ENCODE measurements around the gene RDH13.
"Not testable (repeated sequence)": the region's sequence is repeated elsewhere in the genome, so short reads cannot be mapped to it uniquely, and the experiment has no call there.

RDH13 gene

GRCh38 chr19:55067869-55068268 is 4.9 kb upstream of the RDH13 start:
- Histone ChIP-seq H3K9ac (no peak overlapping the region), H3K4me3 (IDR thresholded peaks at IDR 0.05; ENCODE audit: insufficient read depth, low read depth, low read length) (no peak overlapping the region), H3K27me3 (ENCODE audit: insufficient read depth, low read depth) (peaks cover 41% of the 10 kb centered on the region), H2AFZ (ENCODE audit: low read depth) (no peak overlapping the region), H4K20me1 (ENCODE audit: insufficient read depth) (no peaks in the 10 kb centered on the region), H3K27ac (no peak overlapping the region), H3K36me3 (ENCODE audit: insufficient read depth) (no peaks in the 10 kb centered on the region), H3K79me2 (ENCODE audit: insufficient read depth, low read depth) (no peaks in the 10 kb centered on the region), H3K4me2 (no peak overlapping the region), H3K4me1 (ENCODE audit: low read depth, poor library complexity, severe bottlenecking) (peaks cover 28% of the 10 kb centered on the region)
- no peak for TF ChIP-seq CTCF (conservative IDR thresholded peaks at IDR 0.05; ENCODE audit: low read depth, low read length)

- no peak overlapping the region for H3K27ac ChIP-seq
- no peak overlapping the region for H2AFZ ChIP-seq (ENCODE audit: low read depth)
- H3K79me2 ChIP-seq (ENCODE audit: insufficient read depth, low read depth): peaks cover 10% of the 10 kb centered on the region; the same call in 1 of the 2 replicates
- TF ChIP-seq CTCF (conservative IDR thresholded peaks at IDR 0.05; ENCODE audit: low read depth, low read length): no peak
- peaks cover 41% of the 10 kb centered on the region for H3K27me3 ChIP-seq (ENCODE audit: insufficient read depth, low read depth)
- no peaks in the 10 kb centered on the region for H3K36me3 ChIP-seq (ENCODE audit: insufficient read depth)
- H3K9ac ChIP-seq: no peak overlapping the region
- H4K20me1 ChIP-seq (ENCODE audit: insufficient read depth): no peaks in the 10 kb centered on the region
- H3K4me1 ChIP-seq (ENCODE audit: low read depth, poor library complexity, severe bottlenecking): peaks cover 20% of the 10 kb centered on the region
- no peak overlapping the region for H3K4me2 ChIP-seq
- no peak overlapping the region for H3K4me3 ChIP-seq (IDR thresholded peaks at IDR 0.05; ENCODE audit: insufficient read depth, low read depth, low read length)
Observed at GRCh38 chr19:55066107-55066709, 3.3 kb upstream of the RDH13 start.

- H3K4me1 ChIP-seq (ENCODE audit: low read depth, poor library complexity, severe bottlenecking): peaks cover 14% of the 10 kb centered on the region
- not testable (repeated sequence) for H3K9ac ChIP-seq; H4K20me1 ChIP-seq (ENCODE audit: insufficient read depth); H3K36me3 ChIP-seq (ENCODE audit: insufficient read depth); H3K79me2 ChIP-seq (ENCODE audit: insufficient read depth, low read depth); H3K4me2 ChIP-seq; H2AFZ ChIP-seq (ENCODE audit: low read depth); H3K27ac ChIP-seq; H3K4me3 ChIP-seq (IDR thresholded peaks at IDR 0.05; ENCODE audit: insufficient read depth, low read depth, low read length)
- H3K27me3 ChIP-seq (ENCODE audit: insufficient read depth, low read depth): peaks cover 39% of the 10 kb centered on the region
Observed at GRCh38 chr19:55065516-55065915, 2.6 kb upstream of the RDH13 start.

- H3K27me3 ChIP-seq (ENCODE audit: insufficient read depth, low read depth): peaks cover 23% of the 10 kb centered on the region
- no peaks in the 10 kb centered on the region for H4K20me1 ChIP-seq (ENCODE audit: insufficient read depth)
- no peaks in the 10 kb centered on the region for H3K4me1 ChIP-seq (ENCODE audit: low read depth, poor library complexity, severe bottlenecking)
- H3K9ac ChIP-seq: no peak overlapping the region
- H3K36me3 ChIP-seq (ENCODE audit: insufficient read depth): no peaks in the 10 kb centered on the region
- peaks cover 10% of the 10 kb centered on the region; the same call in 1 of the 2 replicates for H3K79me2 ChIP-seq (ENCODE audit: insufficient read depth, low read depth)
- TF ChIP-seq CTCF (conservative IDR thresholded peaks at IDR 0.05; ENCODE audit: low read depth, low read length): no peak
- no peak overlapping the region for H3K4me3 ChIP-seq (IDR thresholded peaks at IDR 0.05; ENCODE audit: insufficient read depth, low read depth, low read length)
- H2AFZ ChIP-seq (ENCODE audit: low read depth): no peak overlapping the region
- H3K4me2 ChIP-seq: no peak overlapping the region
- no peak overlapping the region for H3K27ac ChIP-seq
Observed at GRCh38 chr19:55063492-55063843, 520 bp upstream of the RDH13 start.

GRCh38 chr19:55060287-55060686 is 2.7 kb downstream of the RDH13 start:
- H3K4me3 ChIP-seq (IDR thresholded peaks at IDR 0.05; ENCODE audit: insufficient read depth, low read depth, low read length); H3K79me2 ChIP-seq (ENCODE audit: insufficient read depth, low read depth); H3K4me1 ChIP-seq (ENCODE audit: low read depth, poor library complexity, severe bottlenecking); H3K27me3 ChIP-seq (ENCODE audit: insufficient read depth, low read depth); H3K36me3 ChIP-seq (ENCODE audit: insufficient read depth); H4K20me1 ChIP-seq (ENCODE audit: insufficient read depth); H3K4me2 ChIP-seq; H2AFZ ChIP-seq (ENCODE audit: low read depth); H3K27ac ChIP-seq; H3K9ac ChIP-seq: not testable (repeated sequence)

Measured in KMS-11 (cell line).